Peyer's patch (tissue), 4 donors: Measurements from ENCODE around the gene PPP2R3A.
"Not testable (repeated sequence)": the region's sequence is repeated elsewhere in the genome, so short reads cannot be mapped to it uniquely, and the experiment has no call there.

Source experiments
- CTCF ChIP-seq, 6 experiments: fragments of 450-650 bp in 4 of 6; fragments of 200-600 bp in 2 of 6; sonication (generic) in 1 of 6; IDR thresholded peaks; one replicate each; pipeline ENCODE4 v1.5.1; 2017 to 2019; ENCODE audit warnings: antibody characterized with exemption in 6 of 6, mild to moderate bottlenecking in 3 of 6, moderate library complexity in 1 of 6
- POLR2A ChIP-seq, 2 donors: fragments of 450-650 bp; IDR thresholded peaks; one replicate each; pipeline ENCODE4 v1.5.1; 2017; ENCODE audit warnings: antibody characterized with exemption in 2 of 2, mild to moderate bottlenecking in 2 of 2, moderate library complexity in 2 of 2

GRCh38 chr3:136119332-136119731 lies 153.8 kb downstream of the PPP2R3A start:
- not testable (repeated sequence) for TF ChIP-seq CTCF, POLR2A (IDR thresholded peaks at IDR 0.05)
